NOMO-1 treated with DMSO at 0.1 percent for 48 hours (cell line): ENCODE data around the gene PGM2L1.
"Not testable (repeated sequence)": the region's sequence is repeated elsewhere in the genome, so short reads cannot be mapped to it uniquely, and the experiment has no call there.

ENCODE experiments used
- DNase-seq: peaks from one replicate; lab custom pipeline; 2025; ENCODE audit not compliant: unreplicated experiment; lab: John Stamatoyannopoulos, UW

Gene PGM2L1

GRCh38 chr11:74403607-74404321, 5.5 kb upstream of the PGM2L1 start:
- DNase-seq = no peak

GRCh38 chr11:74400606-74401005, 2.4 kb upstream of the PGM2L1 start:
- DNase-seq = no peak

GRCh38 chr11:74397501-74398243, 561 bp downstream of the PGM2L1 start:
- peak; percentile 35 for DNase-seq

GRCh38 chr11:74392256-74392655, 6.0 kb downstream of the PGM2L1 start:
- no peak for DNase-seq

- DNase-seq = no peak
These were observed 7.0 kb downstream of the PGM2L1 start for GRCh38 chr11:74391193-74391592.

- no peak for DNase-seq
These were observed 7.5 kb downstream of the PGM2L1 start for GRCh38 chr11:74390697-74391096.

- peak; percentile 54 for DNase-seq
These were observed 9.4 kb downstream of the PGM2L1 start for GRCh38 chr11:74388678-74389327.

- no peak for DNase-seq
These were observed 13.6 kb downstream of the PGM2L1 start for GRCh38 chr11:74384641-74385040.

- no peak for DNase-seq
These were observed 17.3 kb downstream of the PGM2L1 start for GRCh38 chr11:74380746-74381439.

GRCh38 chr11:74377689-74378088, 20.5 kb downstream of the PGM2L1 start:
- DNase-seq = no peak

- DNase-seq = no peak
These were observed 24.9 kb downstream of the PGM2L1 start for GRCh38 chr11:74373382-74373781.

- no peak for DNase-seq
These were observed 26.8 kb downstream of the PGM2L1 start for GRCh38 chr11:74371269-74372052.

- no peak for DNase-seq
These were observed 28.1 kb downstream of the PGM2L1 start for GRCh38 chr11:74370123-74370522.

GRCh38 chr11:74367881-74368280, 30.4 kb downstream of the PGM2L1 start:
- DNase-seq = no peak

GRCh38 chr11:74366576-74366975, 31.7 kb downstream of the PGM2L1 start:
- DNase-seq = no peak

GRCh38 chr11:74365805-74366204, 32.4 kb downstream of the PGM2L1 start:
- DNase-seq = not testable (repeated sequence)

GRCh38 chr11:74357449-74357848, 40.8 kb downstream of the PGM2L1 start:
- DNase-seq = no peak

GRCh38 chr11:74355626-74356025, 42.6 kb downstream of the PGM2L1 start:
- DNase-seq = no peak

GRCh38 chr11:74354036-74354435, 44.2 kb downstream of the PGM2L1 start:
- DNase-seq = no peak

GRCh38 chr11:74347381-74347780, 50.9 kb downstream of the PGM2L1 start:
- no peak for DNase-seq

GRCh38 chr11:74345420-74345819, 52.8 kb downstream of the PGM2L1 start:
- no peak for DNase-seq
